ENCODE measurements around the gene EFCAB6. TPM values are rescaled to one million over a fixed set of nuclear protein-coding genes. Genes with fewer than 3 reads are reported as not detected.

The EFCAB6 gene
- total and polyA plus RNA-seq, 2 of the 13 experiments (the other 11 are each of a cell fraction or from before 2014, with no cell fraction given), result not detected

DNA sequence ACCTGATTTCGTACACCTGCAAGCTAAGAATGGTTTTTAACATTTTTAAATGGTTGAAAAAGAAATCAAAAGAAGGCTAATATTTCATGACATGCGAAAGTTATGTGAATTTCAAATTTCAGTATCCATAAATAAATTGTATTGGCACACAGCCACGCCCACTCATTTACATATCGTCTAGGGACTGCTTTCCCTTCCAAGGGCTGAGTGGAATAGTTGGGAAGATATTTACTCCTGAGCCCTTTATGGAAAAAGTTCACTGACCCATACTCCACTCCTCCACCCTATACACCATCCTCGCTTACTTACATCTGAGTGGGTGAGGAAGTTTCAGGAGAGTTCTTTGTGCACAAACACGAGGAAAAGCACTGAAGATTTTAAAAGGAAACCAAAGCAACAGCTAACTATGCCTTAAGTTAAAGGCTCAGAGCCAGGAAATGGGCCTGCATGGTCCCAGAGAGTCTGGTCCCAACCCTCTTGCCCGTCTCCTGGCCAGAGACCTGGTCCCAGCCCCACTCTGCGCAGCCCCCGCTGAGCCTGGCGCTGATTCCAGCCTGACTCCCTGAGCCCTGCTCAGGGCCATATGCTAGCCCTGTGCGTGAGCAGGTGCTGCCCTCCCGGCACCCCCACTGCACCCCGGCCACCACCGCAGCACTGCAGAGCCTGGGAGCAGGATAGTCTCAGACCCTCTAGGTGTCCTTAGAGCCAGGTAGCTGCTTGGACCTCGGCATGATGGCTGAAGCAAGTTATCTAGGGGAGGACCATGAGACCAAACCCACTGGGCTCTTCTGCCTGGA, 69.8 kb downstream of the EFCAB6 start:
- no peak for ATAC-seq
- ChIA-PET CTCF (ENCODE audit: low intra/inter-chr PET ratio, low total read pairs) (no interaction called here), POLR2A (no interaction called here)
- no peak overlapping the region for H3K4me2 ChIP-seq (ENCODE audit: low read depth, low read length)
- H3K36me3 ChIP-seq (replicated peaks in 1 of 2; ENCODE audit: control insufficient read depth in 1 of 2, insufficient read depth in 2 of 2, low read length in 2 of 2), result no peaks in the 10 kb centered on the region
- H2AFZ ChIP-seq (ENCODE audit: low read length), result no peak overlapping the region
- WGBS (ENCODE audit: low lambda C conversion rate), result 27% methylated on average over 7 of the region's 15 CpGs
- H4K20me1 ChIP-seq (ENCODE audit: insufficient read depth, low read length), result no peaks in the 10 kb centered on the region
- BruUV-seq (replicated peaks), result no TSS peak
- H3K27ac ChIP-seq (ENCODE audit: extremely low read length, insufficient read depth, low read length), result no peak overlapping the region
- peaks cover 9% of the 10 kb centered on the region; the same call in 1 of the 2 replicates for H3K9me3 ChIP-seq (ENCODE audit: low read length)
- intact Hi-C loops (cut with micrococcal nuclease; ENCODE audit: unreplicated experiment) (no loop called here), in situ Hi-C loops (cut with HindIII; ENCODE audit: extremely low pct_ligation_motif_present, low pct_unique_long_range_greater_than_20kb) (no loop called here)
- H3K9ac ChIP-seq (ENCODE audit: insufficient read depth, low read depth, low read length), result no peak overlapping the region
- H3K79me2 ChIP-seq (ENCODE audit: insufficient read depth, low read length), result no peaks in the 10 kb centered on the region
- H3K27me3 ChIP-seq (ENCODE audit: control insufficient read depth in 1 of 2, insufficient read depth in 2 of 2, low read length in 2 of 2), result peaks cover 3 to 60% of the 10 kb centered on the region in 2 experiments; a peak in 3 of 5 replicates
- no peak for DNase-seq (ENCODE audit: low spot score)
- no peak overlapping the region for H3K4me3 ChIP-seq (replicated peaks in 1 of 3; ENCODE audit: insufficient read depth in 1 of 3, low read depth in 2 of 3, low read length in 3 of 3)
- FAIRE-seq, result no peak
- no peak for TF ChIP-seq ZEB1 (IDR thresholded peaks at IDR 0.05; ENCODE audit: insufficient replicate concordance, low read depth)
- TF ChIP-seq CC2D1A (CRISPR knock-in tag; IDR thresholded peaks at IDR 0.05), result no peak
- TF ChIP-seq, protein P1, sequence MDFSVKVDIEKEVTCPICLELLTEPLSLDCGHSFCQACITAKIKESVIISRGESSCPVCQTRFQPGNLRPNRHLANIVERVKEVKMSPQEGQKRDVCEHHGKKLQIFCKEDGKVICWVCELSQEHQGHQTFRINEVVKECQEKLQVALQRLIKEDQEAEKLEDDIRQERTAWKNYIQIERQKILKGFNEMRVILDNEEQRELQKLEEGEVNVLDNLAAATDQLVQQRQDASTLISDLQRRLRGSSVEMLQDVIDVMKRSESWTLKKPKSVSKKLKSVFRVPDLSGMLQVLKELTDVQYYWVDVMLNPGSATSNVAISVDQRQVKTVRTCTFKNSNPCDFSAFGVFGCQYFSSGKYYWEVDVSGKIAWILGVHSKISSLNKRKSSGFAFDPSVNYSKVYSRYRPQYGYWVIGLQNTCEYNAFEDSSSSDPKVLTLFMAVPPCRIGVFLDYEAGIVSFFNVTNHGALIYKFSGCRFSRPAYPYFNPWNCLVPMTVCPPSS (IDR thresholded peaks at IDR 0.05), result no peak
- no peak for TF ChIP-seq NFE2 (CRISPR knock-in tag; IDR thresholded peaks at IDR 0.05)
- H3K4me1 ChIP-seq (ENCODE audit: insufficient read depth, low read length), result no peaks in the 10 kb centered on the region

DNA sequence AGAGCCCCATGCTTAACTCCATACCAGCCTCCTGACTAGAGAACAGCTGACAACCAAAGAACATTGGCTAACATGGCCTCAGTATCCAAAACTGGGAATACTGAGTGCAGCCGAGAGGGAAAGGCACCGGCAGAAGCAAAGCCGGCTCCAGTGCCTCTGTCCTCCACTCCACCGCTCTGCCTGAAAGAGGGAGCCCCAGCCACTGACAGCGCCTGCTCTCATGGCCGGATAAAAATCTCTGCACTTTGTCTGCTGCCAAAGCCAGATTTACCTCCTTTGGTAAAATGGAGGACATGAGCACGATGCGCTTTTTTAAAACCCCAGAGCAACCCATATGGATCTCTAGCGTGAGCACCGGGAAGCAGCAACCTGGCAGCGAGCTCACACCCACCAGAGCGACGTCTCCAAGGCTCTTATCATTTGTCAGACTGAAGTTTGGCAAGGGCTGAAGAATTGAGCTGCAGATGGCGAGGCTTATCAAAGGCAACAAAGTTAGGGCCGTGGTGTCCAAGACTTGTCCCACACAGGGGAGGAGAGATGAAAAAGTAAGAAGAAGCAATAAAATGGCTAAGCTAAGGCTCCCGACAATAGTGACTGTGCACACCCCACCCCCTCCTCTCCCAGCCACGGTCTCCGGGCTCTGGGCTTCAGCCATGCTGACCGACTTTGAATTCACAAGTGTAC, 71.4 kb downstream of the EFCAB6 start:
- no peak for FAIRE-seq
- H3K27ac ChIP-seq (ENCODE audit: extremely low read length, insufficient read depth, low read length), result no peak overlapping the region
- no peak for DNase-seq (ENCODE audit: low spot score)
- peaks cover 11% of the 10 kb centered on the region; the same call in 1 of the 2 replicates for H3K9me3 ChIP-seq (ENCODE audit: low read length)
- WGBS (ENCODE audit: low lambda C conversion rate), result 31% methylated on average over 18 of the region's 19 CpGs
- no TSS peak for BruUV-seq (replicated peaks)
- H3K4me3 ChIP-seq (replicated peaks in 1 of 3; ENCODE audit: insufficient read depth in 1 of 3, low read depth in 2 of 3, low read length in 3 of 3), result no peak overlapping the region
- no peaks in the 10 kb centered on the region for H3K36me3 ChIP-seq (replicated peaks in 1 of 2; ENCODE audit: control insufficient read depth in 1 of 2, insufficient read depth in 2 of 2, low read length in 2 of 2)
- ATAC-seq, result no peak
- no peaks in the 10 kb centered on the region for H3K4me1 ChIP-seq (ENCODE audit: insufficient read depth, low read length)
- CTCF ChIA-PET (ENCODE audit: low intra/inter-chr PET ratio, low total read pairs), result no interaction called here
- in situ Hi-C loops (cut with HindIII; ENCODE audit: extremely low pct_ligation_motif_present, low pct_unique_long_range_greater_than_20kb), result no loop called here
- H4K20me1 ChIP-seq (ENCODE audit: insufficient read depth, low read length), result no peaks in the 10 kb centered on the region
- H2AFZ ChIP-seq (ENCODE audit: low read length), result no peak overlapping the region
- no peaks in the 10 kb centered on the region for H3K79me2 ChIP-seq (ENCODE audit: insufficient read depth, low read length)
- POLR2A ChIA-PET, result no interaction called here
- H3K9ac ChIP-seq (ENCODE audit: insufficient read depth, low read depth, low read length), result no peak overlapping the region
- H3K27me3 ChIP-seq (ENCODE audit: control insufficient read depth in 1 of 2, insufficient read depth in 2 of 2, low read length in 2 of 2), result peaks cover 1 to 45% of the 10 kb centered on the region in 2 experiments; a peak in 4 of 5 replicates
- TF ChIP-seq ZIK1 (CRISPR knock-in tag; IDR thresholded peaks at IDR 0.05; ENCODE audit: borderline replicate concordance, low read depth) (no peak), ZNF883 (CRISPR knock-in tag; IDR thresholded peaks at IDR 0.05; ENCODE audit: not compliant biosample characterization) (no peak), ZNF446 (CRISPR knock-in tag; IDR thresholded peaks at IDR 0.05) (no peak), HNRNPLL (IDR thresholded peaks at IDR 0.05; ENCODE audit: low read depth, low read length, poor library complexity, severe bottlenecking) (no peak)
- intact Hi-C loops (cut with micrococcal nuclease; ENCODE audit: unreplicated experiment), result no loop called here
- H3K4me2 ChIP-seq (ENCODE audit: low read depth, low read length), result no peak overlapping the region

Measured in HepG2 (cell line).